Kidney epithelial cell (primary cell): ENCODE results near the gene PRDX2. TPM values are rescaled to one million over a fixed set of nuclear protein-coding genes. Genes with fewer than 3 reads are reported as not detected.
A peak's percentile ranks its signal among the peaks of the same experiment; 100 is the strongest.

Experiments
- DNase-seq: peaks from one replicate; pipeline ENCODE4 v3.0.0-alpha.2; 2010; ENCODE audit warnings: low read depth
- H3K27me3 ChIP-seq: 2 replicates; pipeline ENCODE4 v1.6.0; 2011; ENCODE audit warnings: low read length; ENCODE audit not compliant: control insufficient read depth, insufficient read depth
- H3K36me3 ChIP-seq: 2 replicates; pipeline ENCODE4 v1.5.1; 2011; ENCODE audit warnings: low read length; ENCODE audit not compliant: control insufficient read depth, insufficient read depth
- H3K4me3 ChIP-seq: 2 replicates; pipeline ENCODE4 v1.5.1; 2011; ENCODE audit warnings: low read depth, mild to moderate bottlenecking, control low read depth, low read length
- total RNA-seq: library from RNA; depleted of rRNA; stranded (reverse); fragments of >200 nt; gene quantifications from 2 replicates; pipeline ENCODE4 v1.2.3, GENCODE V29; 2015
- TF ChIP-seq, protein P1 (sequence below): IDR thresholded peaks from 2 replicates; pipeline ENCODE4 v1.5.1; 2011; ENCODE audit warnings: mild to moderate bottlenecking, moderate library complexity, low read length, control low read depth, inconsistent platforms; ENCODE audit not compliant: insufficient read depth, poor library complexity, severe bottlenecking

PRDX2 gene
- total RNA-seq, 1 donor from 2014 or later, result 366 TPM

DNA sequence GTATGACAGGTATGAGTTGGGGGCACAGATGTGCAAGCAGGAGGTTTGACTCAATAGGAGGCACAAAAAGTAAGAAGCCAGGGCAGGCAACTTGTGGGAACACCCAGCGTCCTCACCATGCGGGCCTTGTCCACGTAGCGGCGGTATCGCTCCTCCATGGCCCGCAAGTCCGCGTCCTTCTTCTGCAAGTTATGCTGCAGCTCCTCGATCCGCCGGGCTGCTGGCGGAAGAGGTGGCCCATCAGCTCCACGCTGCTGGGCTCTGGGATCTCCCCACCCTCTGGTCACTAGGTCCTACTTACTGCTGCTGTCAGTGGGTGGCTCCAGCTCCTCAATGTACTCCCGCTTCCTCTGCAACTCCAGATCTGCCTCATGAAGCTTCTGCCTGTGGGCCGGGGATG is 36.9 kb downstream of the PRDX2 start:
- H3K4me3 ChIP-seq, result no peak overlapping the region
- peaks cover 2% of the 10 kb centered on the region for H3K36me3 ChIP-seq
- TF ChIP-seq, protein P1, sequence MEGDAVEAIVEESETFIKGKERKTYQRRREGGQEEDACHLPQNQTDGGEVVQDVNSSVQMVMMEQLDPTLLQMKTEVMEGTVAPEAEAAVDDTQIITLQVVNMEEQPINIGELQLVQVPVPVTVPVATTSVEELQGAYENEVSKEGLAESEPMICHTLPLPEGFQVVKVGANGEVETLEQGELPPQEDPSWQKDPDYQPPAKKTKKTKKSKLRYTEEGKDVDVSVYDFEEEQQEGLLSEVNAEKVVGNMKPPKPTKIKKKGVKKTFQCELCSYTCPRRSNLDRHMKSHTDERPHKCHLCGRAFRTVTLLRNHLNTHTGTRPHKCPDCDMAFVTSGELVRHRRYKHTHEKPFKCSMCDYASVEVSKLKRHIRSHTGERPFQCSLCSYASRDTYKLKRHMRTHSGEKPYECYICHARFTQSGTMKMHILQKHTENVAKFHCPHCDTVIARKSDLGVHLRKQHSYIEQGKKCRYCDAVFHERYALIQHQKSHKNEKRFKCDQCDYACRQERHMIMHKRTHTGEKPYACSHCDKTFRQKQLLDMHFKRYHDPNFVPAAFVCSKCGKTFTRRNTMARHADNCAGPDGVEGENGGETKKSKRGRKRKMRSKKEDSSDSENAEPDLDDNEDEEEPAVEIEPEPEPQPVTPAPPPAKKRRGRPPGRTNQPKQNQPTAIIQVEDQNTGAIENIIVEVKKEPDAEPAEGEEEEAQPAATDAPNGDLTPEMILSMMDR, result no peak
- DNase-seq, result no peak
- H3K27me3 ChIP-seq, result no peaks in the 10 kb centered on the region

DNA sequence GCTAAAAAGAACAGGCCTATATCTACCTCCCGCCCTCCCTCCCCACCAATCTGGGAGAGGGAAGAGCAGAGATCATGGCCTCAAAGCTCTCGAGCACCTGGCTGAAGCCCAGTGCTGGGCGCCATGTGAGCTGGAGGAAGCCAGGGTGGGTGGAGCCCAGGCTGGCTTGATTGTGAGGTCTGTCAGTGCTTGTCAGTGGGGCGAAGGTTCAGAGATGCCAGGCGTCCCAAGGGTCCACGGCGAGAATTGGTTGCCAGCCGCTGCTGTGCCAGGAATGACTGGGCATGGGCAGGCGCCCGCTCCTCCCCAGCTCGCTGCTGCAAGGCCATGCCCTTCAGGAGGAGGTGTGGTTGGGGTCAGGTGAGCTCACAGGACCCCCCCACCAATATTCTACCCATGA is 38.5 kb downstream of the PRDX2 start:
- Histone ChIP-seq H3K4me3 (no peak overlapping the region), H3K27me3 (no peaks in the 10 kb centered on the region), H3K36me3 (peaks cover 2% of the 10 kb centered on the region)
- TF ChIP-seq, protein P1, result no peak
- DNase-seq, result no peak

DNA sequence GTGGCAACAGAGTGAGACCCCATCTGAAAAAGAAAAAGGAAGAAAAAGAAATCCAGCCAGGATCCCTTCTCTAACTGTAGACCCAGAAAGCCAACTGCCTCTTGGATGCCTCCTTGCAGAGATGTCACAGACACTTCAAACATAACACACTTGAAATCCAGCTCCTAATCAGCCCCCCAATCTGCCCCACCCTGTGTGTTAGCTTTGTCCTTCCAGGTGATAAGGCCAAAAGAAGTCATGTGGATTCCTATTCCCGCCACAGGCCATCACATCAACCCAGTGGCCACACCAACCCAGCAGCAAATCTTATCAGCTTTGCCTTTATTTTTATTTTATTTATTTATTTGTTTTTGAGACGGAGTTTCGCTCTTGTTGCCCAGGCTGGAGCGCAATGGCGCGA is 41.9 kb downstream of the PRDX2 start:
- TF ChIP-seq, protein P1, result no peak
- Histone ChIP-seq H3K4me3 (no peak overlapping the region), H3K27me3 (peaks cover 2% of the 10 kb centered on the region), H3K36me3 (peaks cover 2% of the 10 kb centered on the region)
- no peak for DNase-seq

DNA sequence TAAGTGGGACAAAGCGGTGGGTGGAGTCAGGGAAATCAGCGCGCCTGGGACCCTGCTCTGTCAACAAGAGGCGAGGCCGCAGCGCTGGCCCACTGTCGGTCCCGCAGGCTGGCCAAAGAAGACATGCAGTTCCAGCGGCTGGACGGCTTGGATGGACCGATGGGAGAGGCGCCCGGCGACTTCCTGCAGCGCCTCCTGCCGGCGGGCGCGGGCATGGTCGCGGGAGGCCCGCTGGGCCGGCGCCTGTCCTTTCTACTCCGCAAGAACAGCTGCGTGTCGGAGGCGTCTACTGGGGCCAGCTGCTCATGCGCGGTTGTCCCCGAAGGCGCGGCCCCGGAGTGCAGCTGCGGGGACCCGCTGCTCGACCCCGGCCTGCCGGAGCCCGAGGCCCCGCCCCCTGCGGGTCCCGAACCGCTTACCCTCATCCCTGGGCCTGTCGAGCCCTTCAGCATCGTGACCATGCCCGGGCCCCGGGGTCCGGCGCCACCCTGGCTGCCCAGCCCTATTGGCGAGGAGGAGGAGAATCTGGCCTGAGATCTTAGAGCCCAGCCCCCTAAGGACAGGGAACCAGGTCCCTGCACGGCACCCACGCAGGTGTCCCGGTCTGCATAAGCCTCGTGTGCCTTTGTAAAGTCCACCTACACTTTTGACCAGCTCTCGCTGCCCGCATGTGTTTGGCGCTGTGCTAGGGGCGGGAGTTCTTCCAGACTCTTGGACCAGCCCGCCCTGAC is 43.9 kb downstream of the PRDX2 start:
- Histone ChIP-seq H3K4me3 (peak overlapping the region; percentile 6), H3K36me3 (no peaks in the 10 kb centered on the region), H3K27me3 (peaks cover 6% of the 10 kb centered on the region)
- TF ChIP-seq, protein P1, result peak; percentile 67
- DNase-seq, result no peak

DNA sequence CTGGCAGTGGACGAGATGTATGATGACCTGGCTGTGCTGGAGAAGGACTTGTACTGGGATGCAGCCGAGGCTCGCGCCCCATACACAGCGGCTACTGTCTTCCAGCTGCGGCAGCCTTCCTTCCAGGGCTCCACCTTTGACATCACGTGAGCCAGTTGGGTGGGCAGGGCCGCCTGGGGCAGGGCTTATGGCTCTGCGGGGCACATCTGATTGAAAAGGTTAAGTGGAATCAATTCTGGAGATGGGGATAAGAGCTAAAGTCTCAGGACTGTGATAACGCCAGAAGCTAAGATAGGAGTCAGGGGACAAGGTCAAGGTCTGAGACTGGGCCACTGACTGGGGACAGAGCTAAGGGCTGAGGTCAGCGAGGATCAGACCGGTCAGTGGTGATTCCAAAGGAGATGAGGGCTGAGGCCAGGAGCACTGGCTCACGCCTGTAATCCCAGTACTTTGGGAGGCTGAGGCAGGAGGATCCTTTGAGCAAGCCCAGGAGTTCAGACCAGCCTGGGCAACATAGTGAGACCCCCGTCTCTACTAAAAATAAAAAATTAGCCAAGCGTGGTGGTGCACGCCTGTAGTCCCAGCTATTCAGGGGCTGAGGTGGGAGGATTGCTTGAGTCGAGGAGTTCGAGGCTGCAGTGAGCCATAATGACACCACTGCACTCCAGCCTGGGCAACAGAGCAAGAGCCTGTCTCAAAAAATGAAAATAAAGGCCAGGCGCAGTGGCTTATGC is 45.3 kb downstream of the PRDX2 start:
- peaks cover 18% of the 10 kb centered on the region for H3K27me3 ChIP-seq
- H3K4me3 ChIP-seq, result no peak overlapping the region
- TF ChIP-seq, protein P1, result no peak
- no peaks in the 10 kb centered on the region for H3K36me3 ChIP-seq
- DNase-seq, result no peak
